NT2/D1 (cell line): ENCODE results near the gene GDF2.

Experiments used
- SUZ12 ChIP-seq: IDR thresholded peaks from 2 replicates; pipeline ENCODE4 v1.6.1; 2011; ENCODE audit not compliant: insufficient read length, insufficient read depth; ENCODE audit errors: extremely low read depth
- YY1 ChIP-seq: IDR thresholded peaks from 2 replicates; pipeline ENCODE4 v1.6.1; 2011; ENCODE audit not compliant: insufficient read length, insufficient read depth

GRCh38 chr10:47276576-47277351 lies 45.5 kb upstream of the GDF2 start:
- TF ChIP-seq YY1, result no peak
- no peak for TF ChIP-seq SUZ12
